ENCODE results near the gene CTNNA2. TPM values are rescaled to one million over a fixed set of nuclear protein-coding genes. Genes with fewer than 3 reads are reported as not detected.

CTNNA2 gene
- total RNA-seq, 1 donor from 2014 or later, result not detected

DNA sequence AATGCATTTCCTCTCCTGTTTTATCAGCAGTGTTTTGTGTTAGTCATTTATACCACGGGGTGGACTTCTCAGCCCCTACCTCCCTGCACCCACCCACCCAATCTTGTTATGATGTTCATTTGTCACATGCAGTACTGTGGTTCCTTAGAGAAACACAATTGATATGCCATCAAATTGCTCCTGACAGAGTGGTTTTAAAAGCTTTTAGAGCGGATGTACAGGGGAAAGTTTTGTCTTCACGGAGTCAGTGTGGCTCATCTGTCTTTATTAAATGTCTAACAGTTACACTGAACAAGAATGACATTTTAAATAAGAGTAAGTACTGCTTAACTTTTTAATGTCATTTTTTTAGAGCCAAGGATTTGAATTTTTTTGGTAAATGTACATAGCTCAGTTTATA lies 634.8 kb downstream of the CTNNA2 start:
- DNase-seq (no peak), ATAC-seq (no peak)
- TF ChIP-seq, protein P1, sequence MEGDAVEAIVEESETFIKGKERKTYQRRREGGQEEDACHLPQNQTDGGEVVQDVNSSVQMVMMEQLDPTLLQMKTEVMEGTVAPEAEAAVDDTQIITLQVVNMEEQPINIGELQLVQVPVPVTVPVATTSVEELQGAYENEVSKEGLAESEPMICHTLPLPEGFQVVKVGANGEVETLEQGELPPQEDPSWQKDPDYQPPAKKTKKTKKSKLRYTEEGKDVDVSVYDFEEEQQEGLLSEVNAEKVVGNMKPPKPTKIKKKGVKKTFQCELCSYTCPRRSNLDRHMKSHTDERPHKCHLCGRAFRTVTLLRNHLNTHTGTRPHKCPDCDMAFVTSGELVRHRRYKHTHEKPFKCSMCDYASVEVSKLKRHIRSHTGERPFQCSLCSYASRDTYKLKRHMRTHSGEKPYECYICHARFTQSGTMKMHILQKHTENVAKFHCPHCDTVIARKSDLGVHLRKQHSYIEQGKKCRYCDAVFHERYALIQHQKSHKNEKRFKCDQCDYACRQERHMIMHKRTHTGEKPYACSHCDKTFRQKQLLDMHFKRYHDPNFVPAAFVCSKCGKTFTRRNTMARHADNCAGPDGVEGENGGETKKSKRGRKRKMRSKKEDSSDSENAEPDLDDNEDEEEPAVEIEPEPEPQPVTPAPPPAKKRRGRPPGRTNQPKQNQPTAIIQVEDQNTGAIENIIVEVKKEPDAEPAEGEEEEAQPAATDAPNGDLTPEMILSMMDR (IDR thresholded peaks at IDR 0.05), result no peak
- no peaks in the 10 kb centered on the region for H3K36me3 ChIP-seq
- no peaks in the 10 kb centered on the region for H3K27me3 ChIP-seq
- H3K4me3 ChIP-seq, result no peak overlapping the region
- no peak overlapping the region for H3K27ac ChIP-seq
- intact Hi-C loops (cut with DNase I), result no loop called here
- H3K4me1 ChIP-seq, result no peaks in the 10 kb centered on the region
- H3K9me3 ChIP-seq, result no peaks in the 10 kb centered on the region

DNA sequence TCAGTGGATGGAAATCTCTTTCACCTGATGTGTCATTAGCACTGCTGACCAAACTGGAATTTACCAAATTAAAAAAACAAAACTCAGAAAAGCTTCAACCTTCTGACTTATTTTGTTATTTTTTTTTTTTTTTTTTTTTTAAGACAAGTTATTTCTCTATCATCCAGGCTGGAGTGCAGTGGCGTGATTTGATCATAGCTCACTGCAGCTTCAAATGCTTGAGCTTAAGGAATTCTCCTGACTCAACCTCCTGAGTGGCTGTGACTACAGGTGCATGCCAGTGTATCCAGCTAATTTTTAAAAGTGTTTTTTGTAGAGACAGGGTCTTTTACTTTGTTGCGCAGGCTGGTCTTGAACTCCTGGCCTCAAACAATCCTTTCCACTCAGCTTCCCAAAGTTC lies 636.1 kb downstream of the CTNNA2 start:
- ATAC-seq (no peak), DNase-seq (no peak)
- Histone ChIP-seq H3K27ac (no peak overlapping the region), H3K4me1 (no peaks in the 10 kb centered on the region), H3K36me3 (no peaks in the 10 kb centered on the region), H3K27me3 (no peaks in the 10 kb centered on the region), H3K4me3 (no peak overlapping the region), H3K9me3 (no peaks in the 10 kb centered on the region)
- TF ChIP-seq, protein P1 (IDR thresholded peaks at IDR 0.05), result no peak
- intact Hi-C loops (cut with DNase I), result no loop called here

DNA sequence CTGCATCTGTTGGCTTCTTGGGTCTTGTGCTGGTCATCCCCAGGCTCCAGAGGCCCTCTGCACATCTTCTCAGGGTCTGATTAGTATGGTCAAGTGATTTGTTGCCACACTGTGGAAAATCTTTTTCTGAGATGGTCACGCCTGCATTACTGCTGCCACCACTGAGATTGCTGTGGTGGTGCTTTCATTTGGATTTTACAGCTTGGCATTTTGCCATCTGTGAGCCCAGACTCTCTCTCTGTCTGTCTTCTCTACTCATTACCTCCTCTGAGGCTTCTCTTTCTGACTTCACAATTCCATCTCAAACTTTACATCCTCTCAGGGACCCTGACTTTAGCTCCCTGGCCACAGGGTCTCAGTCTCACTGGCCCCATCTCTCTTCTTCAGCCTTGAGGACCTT lies 637.1 kb downstream of the CTNNA2 start:
- Histone ChIP-seq H3K9me3 (no peaks in the 10 kb centered on the region), H3K27ac (no peak overlapping the region), H3K36me3 (no peaks in the 10 kb centered on the region), H3K4me3 (no peak overlapping the region), H3K27me3 (no peaks in the 10 kb centered on the region), H3K4me1 (no peaks in the 10 kb centered on the region)
- TF ChIP-seq, protein P1 (IDR thresholded peaks at IDR 0.05), result no peak
- intact Hi-C loops (cut with DNase I), result no loop called here
- no peak for ATAC-seq
- DNase-seq, result no peak

DNA sequence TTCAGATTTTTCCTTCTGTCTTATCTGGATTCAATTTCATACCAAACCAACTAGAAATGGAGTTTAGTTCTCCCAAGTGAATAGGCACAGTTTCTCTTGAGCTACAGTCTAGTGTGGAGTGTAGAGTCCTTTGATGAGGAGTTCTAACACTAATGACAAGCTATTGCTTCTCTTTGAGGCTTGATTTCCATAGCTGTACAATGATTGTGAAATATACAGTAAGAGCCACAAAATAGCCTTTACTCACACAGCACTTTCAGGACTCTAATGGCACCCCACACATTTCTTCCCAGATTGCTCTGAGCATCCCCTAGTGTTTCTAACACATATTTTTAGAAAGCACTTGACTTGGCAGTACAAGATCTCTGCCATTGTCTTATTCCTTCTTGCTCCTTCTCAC lies 638.4 kb downstream of the CTNNA2 start:
- DNase-seq, result no peak
- no peaks in the 10 kb centered on the region for H3K9me3 ChIP-seq
- no peak for ATAC-seq
- no peak overlapping the region for H3K27ac ChIP-seq
- TF ChIP-seq, protein P1 (IDR thresholded peaks at IDR 0.05), result no peak
- H3K4me1 ChIP-seq, result no peaks in the 10 kb centered on the region
- no peaks in the 10 kb centered on the region for H3K36me3 ChIP-seq
- intact Hi-C loops (cut with DNase I), result no loop called here
- H3K4me3 ChIP-seq, result no peak overlapping the region
- no peaks in the 10 kb centered on the region for H3K27me3 ChIP-seq

DNA sequence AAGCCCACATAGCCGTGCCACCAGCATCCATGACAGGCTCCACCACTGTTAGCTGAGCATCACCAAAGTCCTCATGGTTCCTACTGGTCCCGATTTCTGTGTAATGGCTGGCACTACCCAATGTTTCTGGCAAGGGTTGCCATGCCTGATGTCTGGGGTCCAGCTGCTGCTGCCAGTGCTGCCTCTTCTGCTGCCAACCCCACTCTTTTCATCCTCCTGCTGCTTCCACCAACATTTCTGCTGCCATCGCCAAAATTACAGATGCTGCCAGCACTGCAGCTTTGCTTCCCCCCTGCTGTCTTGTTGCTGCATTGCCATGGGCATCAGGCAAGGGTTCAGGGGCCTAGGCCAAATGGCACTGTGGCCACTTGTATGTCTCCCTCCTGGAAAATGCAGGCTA lies 638.8 kb downstream of the CTNNA2 start:
- Histone ChIP-seq H3K9me3 (no peaks in the 10 kb centered on the region), H3K27me3 (no peaks in the 10 kb centered on the region), H3K36me3 (no peaks in the 10 kb centered on the region), H3K4me1 (no peaks in the 10 kb centered on the region), H3K4me3 (no peak overlapping the region), H3K27ac (no peak overlapping the region)
- no peak for ATAC-seq
- TF ChIP-seq, protein P1 (IDR thresholded peaks at IDR 0.05), result no peak
- no peak for DNase-seq
- intact Hi-C loops (cut with DNase I), result no loop called here

DNA sequence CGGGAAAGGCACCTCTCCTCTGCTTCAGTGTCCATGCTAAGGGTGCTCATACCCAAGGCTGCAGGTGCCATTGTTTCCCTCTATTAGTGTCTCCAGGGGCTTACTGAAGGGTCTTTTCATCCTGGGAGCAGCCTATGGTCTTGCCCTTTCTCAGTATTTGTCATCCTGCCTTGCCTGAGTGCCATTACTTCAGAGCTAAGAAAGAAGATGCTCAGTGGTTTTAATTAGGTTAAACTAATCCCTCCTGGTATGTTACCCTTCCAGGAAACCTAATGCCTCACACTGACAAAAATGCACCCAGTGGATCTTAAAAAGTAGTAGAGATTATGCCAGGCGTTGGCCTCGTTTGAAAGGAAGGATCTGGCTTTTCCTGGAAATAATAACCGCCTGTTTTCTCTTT lies 640.3 kb downstream of the CTNNA2 start:
- TF ChIP-seq, protein P1 (IDR thresholded peaks at IDR 0.05), result no peak
- H3K9me3 ChIP-seq, result no peaks in the 10 kb centered on the region
- no peak overlapping the region for H3K27ac ChIP-seq
- no peaks in the 10 kb centered on the region for H3K36me3 ChIP-seq
- DNase-seq (no peak), ATAC-seq (no peak)
- H3K27me3 ChIP-seq, result no peaks in the 10 kb centered on the region
- no peaks in the 10 kb centered on the region for H3K4me1 ChIP-seq
- no peak overlapping the region for H3K4me3 ChIP-seq
- intact Hi-C loops (cut with DNase I), result no loop called here

Measured in upper lobe of right lung (tissue), 1 donor.